Right atrium auricular region (tissue), 2 donors: ENCODE results near the gene ASAP2. TPM values are rescaled to one million over a fixed set of nuclear protein-coding genes. Genes with fewer than 3 reads are reported as not detected.

ENCODE experiments used
- DNase-seq: peaks from one replicate; pipeline ENCODE4 v3.0.0-alpha.2; 2019; ENCODE audit warnings: low spot score
- H3K27ac ChIP-seq, 2 donors: fragments of 200-600 bp; sonication (generic); 1 replicate in 1 of 2; 2 replicates in 1 of 2; pipeline ENCODE4 v1.5.1; 2016 to 2019
- H3K27me3 ChIP-seq, 2 donors: fragments of 200-600 bp; sonication (generic); one replicate each; pipeline versions ENCODE4 v1.5.1 to v1.6.0; 2017 to 2019
- H3K36me3 ChIP-seq: fragments of 200-600 bp; sonication (generic); one replicate; pipeline ENCODE4 v1.5.1; 2016
- H3K4me1 ChIP-seq, 2 donors: fragments of 200-600 bp; sonication (generic); one replicate each; pipeline versions ENCODE4 v1.5.1 to v1.6.0; 2017 to 2019
- H3K4me3 ChIP-seq, 2 donors: fragments of 200-600 bp; sonication (generic); 1 replicate in 1 of 2; 2 replicates in 1 of 2; pipeline ENCODE4 v1.5.1; 2017 to 2019; ENCODE audit warnings: mild to moderate bottlenecking in 1 of 2, moderate library complexity in 1 of 2
- H3K9me3 ChIP-seq, 2 donors: fragments of 200-600 bp; sonication (generic); one replicate each; pipeline ENCODE4 v1.5.1; 2019
- total RNA-seq, 2 donors: library from RNA; depleted of rRNA; stranded (reverse); fragments of >200 nt; gene quantifications; one replicate each; pipeline ENCODE4 v1.1.0, GENCODE V29; 2016
- TF ChIP-seq, protein P1 (sequence below), 2 donors: fragments of 200-600 bp; sonication (generic); IDR thresholded peaks; one replicate each; pipeline ENCODE4 v1.5.1; 2019; ENCODE audit warnings: antibody characterized with exemption in 2 of 2

ASAP2 gene
- total RNA-seq, 2 donors from 2014 or later: 13.2 to 20.3 TPM

DNA sequence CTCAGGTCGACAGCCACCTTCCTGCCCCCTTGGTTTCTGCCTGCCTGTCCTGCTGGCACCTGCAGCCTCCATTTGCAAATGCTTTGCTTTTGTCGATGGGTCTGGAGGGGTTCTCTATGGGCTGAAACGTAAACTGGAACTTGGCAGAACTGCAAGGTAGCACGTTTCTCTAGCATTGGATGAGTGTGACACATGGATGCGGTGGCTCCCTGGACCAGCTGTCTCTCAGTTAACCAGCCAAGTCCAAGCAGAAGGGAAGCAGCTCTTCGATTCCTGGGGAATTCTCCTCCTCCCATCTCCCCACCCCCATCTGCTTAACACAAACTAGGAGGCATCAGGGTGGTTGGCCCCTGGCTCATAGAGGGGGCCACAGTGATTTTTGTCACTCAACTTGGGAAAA is 159.4 kb downstream of the ASAP2 start:
- no peak for DNase-seq
- TF ChIP-seq, protein P1, sequence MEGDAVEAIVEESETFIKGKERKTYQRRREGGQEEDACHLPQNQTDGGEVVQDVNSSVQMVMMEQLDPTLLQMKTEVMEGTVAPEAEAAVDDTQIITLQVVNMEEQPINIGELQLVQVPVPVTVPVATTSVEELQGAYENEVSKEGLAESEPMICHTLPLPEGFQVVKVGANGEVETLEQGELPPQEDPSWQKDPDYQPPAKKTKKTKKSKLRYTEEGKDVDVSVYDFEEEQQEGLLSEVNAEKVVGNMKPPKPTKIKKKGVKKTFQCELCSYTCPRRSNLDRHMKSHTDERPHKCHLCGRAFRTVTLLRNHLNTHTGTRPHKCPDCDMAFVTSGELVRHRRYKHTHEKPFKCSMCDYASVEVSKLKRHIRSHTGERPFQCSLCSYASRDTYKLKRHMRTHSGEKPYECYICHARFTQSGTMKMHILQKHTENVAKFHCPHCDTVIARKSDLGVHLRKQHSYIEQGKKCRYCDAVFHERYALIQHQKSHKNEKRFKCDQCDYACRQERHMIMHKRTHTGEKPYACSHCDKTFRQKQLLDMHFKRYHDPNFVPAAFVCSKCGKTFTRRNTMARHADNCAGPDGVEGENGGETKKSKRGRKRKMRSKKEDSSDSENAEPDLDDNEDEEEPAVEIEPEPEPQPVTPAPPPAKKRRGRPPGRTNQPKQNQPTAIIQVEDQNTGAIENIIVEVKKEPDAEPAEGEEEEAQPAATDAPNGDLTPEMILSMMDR (IDR thresholded peaks at IDR 0.05): no peak
- no peaks in the 10 kb centered on the region for H3K9me3 ChIP-seq
- H3K27me3 ChIP-seq: no peaks in the 10 kb centered on the region
- no peak overlapping the region for H3K27ac ChIP-seq
- H3K4me3 ChIP-seq: no peak overlapping the region
- H3K4me1 ChIP-seq: peaks cover 0 to 7% of the 10 kb centered on the region in 2 donors
- peaks cover 49% of the 10 kb centered on the region for H3K36me3 ChIP-seq

DNA sequence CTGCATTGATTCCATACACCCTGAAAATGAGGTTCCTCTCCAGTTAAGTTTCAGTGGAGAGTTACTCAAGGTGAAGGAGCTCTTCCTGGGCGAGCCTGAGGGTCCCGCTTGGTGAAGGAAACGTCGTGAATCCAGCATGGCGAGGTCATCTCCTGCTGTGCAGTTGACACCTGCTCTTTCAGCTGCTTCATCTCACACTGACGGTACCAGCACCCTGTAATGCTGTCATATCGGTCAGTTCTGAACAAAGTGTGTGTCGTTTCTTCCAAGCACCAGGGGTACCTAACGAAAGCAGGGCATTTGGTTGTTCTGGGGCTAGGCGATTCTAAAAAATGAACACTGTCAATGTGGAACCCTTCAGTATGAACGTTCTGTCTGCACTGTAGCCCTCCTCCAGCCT is 164.1 kb downstream of the ASAP2 start:
- TF ChIP-seq, protein P1 (IDR thresholded peaks at IDR 0.05): no peak
- no peaks in the 10 kb centered on the region for H3K4me1 ChIP-seq
- H3K36me3 ChIP-seq: peaks cover 63% of the 10 kb centered on the region
- H3K9me3 ChIP-seq: no peaks in the 10 kb centered on the region
- DNase-seq: no peak
- H3K27me3 ChIP-seq: no peaks in the 10 kb centered on the region
- H3K4me3 ChIP-seq: no peak overlapping the region
- H3K27ac ChIP-seq: no peak overlapping the region

DNA sequence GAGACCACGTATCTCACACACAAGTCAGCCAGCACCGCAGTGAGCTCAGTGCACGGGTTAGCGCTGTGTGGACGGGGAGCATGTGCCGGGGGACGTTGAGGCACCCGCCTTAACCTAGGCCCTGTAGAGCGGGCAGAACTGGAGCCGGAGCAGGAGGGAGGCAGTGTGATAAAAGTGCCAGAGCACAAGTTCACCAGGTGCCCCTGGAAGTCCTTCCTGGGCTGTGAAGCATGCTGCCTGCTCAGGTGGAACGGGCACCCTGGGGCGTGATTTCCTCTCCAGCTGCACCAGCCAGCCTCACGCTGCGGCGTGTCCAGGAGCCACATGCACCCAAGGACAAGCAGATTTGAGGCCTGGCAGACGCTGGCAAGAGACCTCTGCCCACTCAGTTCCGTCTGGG is 166.4 kb downstream of the ASAP2 start:
- no peak overlapping the region for H3K4me3 ChIP-seq
- H3K4me1 ChIP-seq: peaks cover 0 to 9% of the 10 kb centered on the region in 2 donors
- H3K27ac ChIP-seq: no peak overlapping the region
- TF ChIP-seq, protein P1 (IDR thresholded peaks at IDR 0.05): no peak
- no peaks in the 10 kb centered on the region for H3K9me3 ChIP-seq
- peaks cover 49% of the 10 kb centered on the region for H3K36me3 ChIP-seq
- DNase-seq: no peak
- H3K27me3 ChIP-seq: no peaks in the 10 kb centered on the region

DNA sequence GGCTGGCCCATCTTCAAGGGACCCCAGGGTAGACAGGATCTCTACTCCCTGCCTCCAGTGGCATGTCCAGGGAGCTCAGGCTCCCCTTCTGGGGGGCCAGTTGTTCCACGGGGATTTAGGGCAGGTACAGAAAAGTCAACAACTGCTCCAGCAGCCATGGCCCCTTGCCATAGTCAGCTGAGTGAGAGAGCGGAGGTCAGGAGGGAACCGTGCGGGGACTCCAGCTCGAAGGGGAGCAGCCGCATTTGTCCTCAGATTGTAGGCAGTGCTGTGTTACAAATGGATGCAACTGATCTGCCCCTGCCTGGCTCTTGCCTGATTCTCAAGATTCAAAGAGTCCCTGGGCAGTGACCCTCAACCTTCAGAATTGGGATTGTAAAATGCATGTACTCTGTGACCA is 166.9 kb downstream of the ASAP2 start:
- peaks cover 44% of the 10 kb centered on the region for H3K36me3 ChIP-seq
- no peaks in the 10 kb centered on the region for H3K9me3 ChIP-seq
- DNase-seq: no peak

DNA sequence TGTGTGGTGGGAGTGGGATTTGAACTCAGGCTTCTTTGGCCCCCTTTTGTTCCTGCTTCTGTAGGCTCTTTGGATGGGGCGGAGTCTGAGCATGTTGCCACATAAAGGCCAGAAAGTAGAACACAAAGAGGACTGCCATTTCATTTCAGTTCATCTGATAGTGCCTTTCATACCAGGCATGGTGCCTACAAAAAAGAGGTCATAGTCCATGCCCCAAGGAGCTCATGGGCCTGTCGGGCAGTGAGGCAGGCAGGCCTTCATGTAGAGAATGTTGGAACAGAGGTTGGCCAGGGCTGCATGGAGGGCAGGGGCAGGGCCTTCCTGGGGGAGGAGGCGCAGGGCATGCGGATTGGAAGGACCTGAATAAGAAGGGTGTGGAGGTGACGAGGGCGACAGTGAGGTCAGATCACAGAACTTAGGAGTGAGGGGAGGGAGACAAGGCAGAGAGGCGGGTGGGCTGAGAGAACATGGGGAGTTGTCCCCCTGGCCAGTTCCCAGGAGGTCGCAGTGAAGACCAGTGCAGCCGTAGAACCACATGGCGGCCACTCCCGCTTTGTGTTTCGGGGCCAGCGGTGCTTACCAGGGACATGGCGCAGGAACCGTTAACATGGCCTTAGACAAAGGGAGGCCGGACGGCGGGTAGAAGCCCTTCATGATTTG is 167.6 kb downstream of the ASAP2 start:
- Histone ChIP-seq H3K9me3 (no peaks in the 10 kb centered on the region), H3K27ac (no peak overlapping the region), H3K4me3 (no peak overlapping the region), H3K4me1 (peaks cover 0 to 19% of the 10 kb centered on the region in 2 donors), H3K36me3 (peaks cover 39% of the 10 kb centered on the region), H3K27me3 (no peaks in the 10 kb centered on the region)
- TF ChIP-seq, protein P1 (IDR thresholded peaks at IDR 0.05): no peak
- DNase-seq: no peak

More for the DNA sequence above, 166.9 kb downstream of the ASAP2 start:
- no peaks in the 10 kb centered on the region for H3K27me3 ChIP-seq
- peaks cover 0 to 13% of the 10 kb centered on the region in 2 donors for H3K4me1 ChIP-seq
- H3K4me3 ChIP-seq: no peak overlapping the region
- TF ChIP-seq, protein P1 (IDR thresholded peaks at IDR 0.05): no peak
- no peak overlapping the region for H3K27ac ChIP-seq
